MCF 10A (cell line): ENCODE measurements around the gene KRTAP3-1. TPM values are rescaled to one million over a fixed set of nuclear protein-coding genes. Genes with fewer than 3 reads are reported as not detected.

Source experiments
- BruUV-seq: library from RNA; stranded (reverse); fragments of 400-500 nt; replicated peaks from 2 replicates; lab custom pipeline; 2021; lab: Mats Ljungman, UMichigan
- CTCF ChIA-PET: fragments of 300-600 bp; sonication (Branson Sonifier 250); formaldehyde crosslinking; extraction: SDS; loops from one replicate; lab custom pipeline; 2021; ENCODE audit warnings: antibody characterized with exemption, inconsistent platforms; lab: Yijun Ruan, JAX
- POLR2A ChIA-PET: fragments of 300-600, 350-650 bp; sonication (Branson Sonifier 250); formaldehyde crosslinking; extraction: SDS; loops from one replicate; lab custom pipeline; 2020; ENCODE audit warnings: antibody characterized with exemption, inconsistent platforms; lab: Yijun Ruan, JAX
- DNase-seq: peaks from one replicate; pipeline ENCODE4 v3.0.0-alpha.2; 2018; ENCODE audit not compliant: unreplicated experiment
- H3K27ac Mint-ChIP-seq: one replicate; pipeline ENCODE4 v1.8.0; 2022; ENCODE audit warnings: mild to moderate bottlenecking, low read depth, mixed read lengths; ENCODE audit not compliant: unreplicated experiment
- H3K27me3 Mint-ChIP-seq: one replicate; pipeline ENCODE4 v1.8.0; 2022; ENCODE audit warnings: mixed read lengths; ENCODE audit not compliant: insufficient read depth, unreplicated experiment
- H3K36me3 Mint-ChIP-seq: one replicate; pipeline ENCODE4 v1.8.0; 2022; ENCODE audit warnings: mild to moderate bottlenecking, moderate library complexity, mixed read lengths; ENCODE audit not compliant: insufficient read depth, unreplicated experiment
- H3K4me1 Mint-ChIP-seq: one replicate; pipeline ENCODE4 v1.8.0; 2022; ENCODE audit warnings: mixed read lengths; ENCODE audit not compliant: insufficient read depth, unreplicated experiment
- H3K4me3 Mint-ChIP-seq: one replicate; pipeline ENCODE4 v1.8.0; 2022; ENCODE audit warnings: mild to moderate bottlenecking, moderate library complexity, mixed read lengths; ENCODE audit not compliant: unreplicated experiment
- H3K9me3 Mint-ChIP-seq: one replicate; pipeline ENCODE4 v1.8.0; 2022; ENCODE audit warnings: mixed read lengths; ENCODE audit not compliant: unreplicated experiment
- intact Hi-C: fragments of 100-400 bp; cut with micrococcal nuclease; formaldehyde crosslinking; loops from 2 replicates; pipeline ENCODE4 v1.14.1; 2022
- total RNA-seq: library from RNA; stranded (reverse); gene quantifications from 2 replicates; pipeline ENCODE4 v1.2.3, GENCODE V29; 2022
- TF ChIP-seq, protein P1 (sequence below): fragments of 200-600 bp; IDR thresholded peaks from one replicate; pipeline ENCODE4 v1.8.0; 2022; ENCODE audit warnings: antibody characterized with exemption, mild to moderate bottlenecking; ENCODE audit not compliant: unreplicated experiment

KRTAP3-1 gene
- total RNA-seq, 1 experiment from 2014 or later, result not detected

- intact Hi-C loops, result no loop called here
- H3K27me3 Mint-ChIP-seq, result no peaks in the 10 kb centered on the region
- no peaks in the 10 kb centered on the region for H3K36me3 Mint-ChIP-seq
- BruUV-seq, result no TSS peak
- CTCF ChIA-PET, result interaction anchor here (0.6 to 1.3 kb wide), 4 partner anchors 159 to 1178 kb away, joined by 3 to 4 read pairs (median 3); no protein-coding TSS in a partner anchor
- TF ChIP-seq, protein P1, sequence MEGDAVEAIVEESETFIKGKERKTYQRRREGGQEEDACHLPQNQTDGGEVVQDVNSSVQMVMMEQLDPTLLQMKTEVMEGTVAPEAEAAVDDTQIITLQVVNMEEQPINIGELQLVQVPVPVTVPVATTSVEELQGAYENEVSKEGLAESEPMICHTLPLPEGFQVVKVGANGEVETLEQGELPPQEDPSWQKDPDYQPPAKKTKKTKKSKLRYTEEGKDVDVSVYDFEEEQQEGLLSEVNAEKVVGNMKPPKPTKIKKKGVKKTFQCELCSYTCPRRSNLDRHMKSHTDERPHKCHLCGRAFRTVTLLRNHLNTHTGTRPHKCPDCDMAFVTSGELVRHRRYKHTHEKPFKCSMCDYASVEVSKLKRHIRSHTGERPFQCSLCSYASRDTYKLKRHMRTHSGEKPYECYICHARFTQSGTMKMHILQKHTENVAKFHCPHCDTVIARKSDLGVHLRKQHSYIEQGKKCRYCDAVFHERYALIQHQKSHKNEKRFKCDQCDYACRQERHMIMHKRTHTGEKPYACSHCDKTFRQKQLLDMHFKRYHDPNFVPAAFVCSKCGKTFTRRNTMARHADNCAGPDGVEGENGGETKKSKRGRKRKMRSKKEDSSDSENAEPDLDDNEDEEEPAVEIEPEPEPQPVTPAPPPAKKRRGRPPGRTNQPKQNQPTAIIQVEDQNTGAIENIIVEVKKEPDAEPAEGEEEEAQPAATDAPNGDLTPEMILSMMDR, result no peak
- H3K9me3 Mint-ChIP-seq, result no peaks in the 10 kb centered on the region
- no peak overlapping the region for H3K4me3 Mint-ChIP-seq
- no peaks in the 10 kb centered on the region for H3K4me1 Mint-ChIP-seq
- POLR2A ChIA-PET, result interaction anchor here (0.5 kb wide), 1 partner anchor 1031 kb away, joined by 3 read pairs; no protein-coding TSS in a partner anchor
- DNase-seq, result no peak
- no peak overlapping the region for H3K27ac Mint-ChIP-seq
Observed at GRCh38 chr17:40995116-40995515, 13.8 kb downstream of the KRTAP3-1 start.

DNA sequence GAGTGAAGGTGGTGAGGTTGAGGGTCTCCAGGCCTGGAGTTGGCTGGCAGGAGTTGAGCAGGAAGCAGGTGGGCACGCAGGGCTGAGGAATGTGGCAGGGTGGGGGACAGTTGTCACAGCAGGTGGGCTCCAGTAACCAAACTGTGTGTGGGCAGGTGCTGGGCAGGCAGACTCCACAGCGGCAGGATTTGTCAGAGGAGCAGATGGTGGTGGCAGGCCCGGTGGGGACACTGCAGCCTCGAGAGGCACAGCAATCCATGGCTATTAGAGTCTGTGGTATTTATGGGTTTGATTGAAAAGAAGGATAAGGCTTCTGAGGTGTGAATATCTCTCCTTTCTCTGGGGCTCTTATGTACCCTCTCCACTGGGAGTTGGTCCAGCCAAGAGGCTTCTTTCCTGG is 15.1 kb downstream of the KRTAP3-1 start, which contains the start of gene KRTAP3-3:
Gene KRTAP3-3, minus strand, starts transcription at position 326 of the 400 bp plus-strand sequence. Its CDS starts 67 bp downstream, at position 259.
- no peak for DNase-seq
- TF ChIP-seq, protein P1, result no peak
- Mint-ChIP-seq H3K4me1 (no peaks in the 10 kb centered on the region), H3K27ac (no peak within 1 kb of the TSS), H3K27me3 (no peaks in the 10 kb centered on the region), H3K36me3 (no peaks in the 10 kb centered on the region), H3K9me3 (no peaks in the 10 kb centered on the region), H3K4me3 (no peak within 1 kb of the TSS)
- intact Hi-C loops, result no loop called here
- BruUV-seq, result no TSS peak
- POLR2A ChIA-PET, result no interaction called here
- CTCF ChIA-PET, result no interaction called here

DNA sequence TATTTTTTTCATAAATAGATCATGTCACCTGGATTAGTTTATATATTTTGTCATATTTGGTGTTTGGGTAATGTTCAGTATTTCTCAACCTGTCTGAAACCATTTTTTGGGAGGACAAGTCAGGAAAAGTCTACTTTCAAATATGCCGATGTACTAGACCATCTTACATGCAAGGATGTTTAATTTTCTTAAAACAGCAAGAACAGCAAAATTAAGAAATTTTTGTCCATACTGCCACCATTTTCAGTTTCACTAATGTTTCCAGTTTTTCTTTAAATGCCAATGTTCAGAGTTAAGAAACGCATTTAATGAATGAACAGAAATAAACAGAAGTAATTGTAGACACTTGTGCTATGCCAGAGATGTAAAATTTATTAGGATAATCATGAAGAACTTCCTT is 15.8 kb downstream of the KRTAP3-1 start:
- ChIA-PET CTCF (interaction anchor here (0.6 kb wide), 1 partner anchor 30 kb away, joined by 3 read pairs; no protein-coding TSS in a partner anchor), POLR2A (interaction anchor here (0.8 kb wide), 1 partner anchor 11 kb away, joined by 3 read pairs; no protein-coding TSS in a partner anchor)
- TF ChIP-seq, protein P1, result no peak

GRCh38 chr17:40992666-40993065 is 16.3 kb downstream of the KRTAP3-1 start:
- BruUV-seq, result no TSS peak
- peaks cover 3% of the 10 kb centered on the region for H3K4me1 Mint-ChIP-seq

More for the DNA sequence above, 15.8 kb downstream of the KRTAP3-1 start:
- intact Hi-C loops, result no loop called here
- Mint-ChIP-seq H3K4me1 (no peaks in the 10 kb centered on the region), H3K36me3 (no peaks in the 10 kb centered on the region), H3K4me3 (no peak overlapping the region), H3K27me3 (no peaks in the 10 kb centered on the region), H3K27ac (no peak overlapping the region), H3K9me3 (no peaks in the 10 kb centered on the region)
- no TSS peak for BruUV-seq
- no peak for DNase-seq

More at GRCh38 chr17:40992666-40993065, 16.3 kb downstream of the KRTAP3-1 start:
- no peak for DNase-seq
- H3K27ac Mint-ChIP-seq, result no peak overlapping the region
- no peaks in the 10 kb centered on the region for H3K27me3 Mint-ChIP-seq
- no peak overlapping the region for H3K4me3 Mint-ChIP-seq
- POLR2A ChIA-PET, result interaction anchor here (0.7 to 0.8 kb wide), 2 partner anchors 11 to 264 kb away, joined by 3 read pairs; no protein-coding TSS in a partner anchor
- intact Hi-C loops, result no loop called here
- H3K9me3 Mint-ChIP-seq, result no peaks in the 10 kb centered on the region
- CTCF ChIA-PET, result no interaction called here
- H3K36me3 Mint-ChIP-seq, result no peaks in the 10 kb centered on the region
- TF ChIP-seq, protein P1, result no peak
